HCT116 (cell line): ENCODE measurements around the gene TTC23L. TPM values are rescaled to one million over a fixed set of nuclear protein-coding genes. Genes with fewer than 3 reads are reported as not detected.

ENCODE experiments used
- ATAC-seq: fragments of 200-7000 bp; cut with Tn5 transposase; 2 replicates; pipeline ENCODE4 v1.9.1; 2020; ENCODE audit warnings: mild to moderate bottlenecking, moderate library complexity
- BruUV-seq: library from RNA; stranded (reverse); fragments of 400-500 nt; replicated peaks from 2 replicates; lab custom pipeline; 2021; lab: Mats Ljungman, UMichigan
- CTCF ChIA-PET: fragments of 300-600 bp; sonication (Branson Sonifier 250); formaldehyde crosslinking; loops from one replicate; lab custom pipeline; 2021; ENCODE audit warnings: antibody characterized with exemption; lab: Charles Lee
- POLR2A ChIA-PET: fragments of 300-600, 350-600 bp; sonication (Branson Sonifier 250); formaldehyde crosslinking; loops from one replicate; lab custom pipeline; 2021; ENCODE audit warnings: antibody characterized with exemption; lab: Charles Lee
- RAD21 ChIA-PET, 2 experiments: fragments of 300-600 bp; sonication (Branson Sonifier 250); formaldehyde crosslinking; loops; one replicate each; lab custom pipeline; 2023; ENCODE audit warnings: low total read pairs in 2 of 2; ENCODE audit not compliant: uncharacterized antibody in 2 of 2, unreplicated experiment in 2 of 2, low non-redundant PET in 1 of 2; lab: Charles Lee
- DNase-seq: peaks from one replicate; pipeline ENCODE4 v3.0.0-alpha.2; 2010; ENCODE audit warnings: low read depth, low spot score
- H2AFZ ChIP-seq: fragments of 200-600 bp; shearing (Covaris generic), sonication (generic); 2 replicates; pipeline ENCODE4 v1.6.1; 2017; ENCODE audit warnings: low read depth, mixed run types, mixed read lengths, antibody characterized with exemption, low read length; ENCODE audit not compliant: poor library complexity, severe bottlenecking
- H3K27ac ChIP-seq: 2 replicates; pipeline ENCODE4 v1.5.1; 2012; ENCODE audit warnings: low read depth, low read length
- H3K27me3 ChIP-seq: fragments of 200-600 bp; sonication (generic); 2 replicates; pipeline ENCODE4 v1.6.1; 2016; ENCODE audit warnings: mixed run types, low read length, mixed read lengths; ENCODE audit not compliant: insufficient read depth
- H3K36me3 ChIP-seq, 2 experiments: fragments of 200-500 bp in 1 of 2; fragments of 200-600 bp in 1 of 2; sonication (Bioruptor generic) in 1 of 2; sonication (generic) in 1 of 2; 2 replicates each; pipeline versions ENCODE4 v1.5.1 to v1.6.1; 2014 to 2016; ENCODE audit warnings: low read length in 2 of 2, inconsistent platforms in 1 of 2, mixed read lengths in 1 of 2, mixed run types in 1 of 2; ENCODE audit not compliant: insufficient read depth in 2 of 2, control insufficient read depth in 1 of 2
- H3K4me1 ChIP-seq, 2 experiments: fragments of 200-600 bp in 1 of 2; sonication (generic) in 1 of 2; 2 replicates each; pipeline versions ENCODE4 v1.5.1 to v1.6.1; 2012 to 2017; ENCODE audit warnings: low read length in 2 of 2, inconsistent platforms in 1 of 2, mild to moderate bottlenecking in 1 of 2, mixed read lengths in 1 of 2, mixed run types in 1 of 2, moderate library complexity in 1 of 2; ENCODE audit not compliant: insufficient read depth in 2 of 2, control insufficient read depth in 1 of 2
- H3K4me2 ChIP-seq: fragments of 200-600 bp; sonication (generic); 2 replicates; pipeline ENCODE4 v1.6.1; 2017; ENCODE audit warnings: mixed run types, low read length, mixed read lengths
- H3K4me3 ChIP-seq, 2 experiments: fragments of 200-600 bp in 1 of 2; sonication (generic) in 1 of 2; replicated peaks in 1 of 2; 2 replicates each; pipeline ENCODE4 v1.5.1; 2011 to 2016; ENCODE audit warnings: low read length in 2 of 2, control low read depth in 1 of 2, low read depth in 1 of 2, mild to moderate bottlenecking in 1 of 2, mixed read lengths in 1 of 2, mixed run types in 1 of 2
- H3K79me2 ChIP-seq: fragments of 200-600 bp; sonication (generic); 2 replicates; pipeline ENCODE4 v1.6.1; 2017; ENCODE audit warnings: mild to moderate bottlenecking, mixed run types, low read length, moderate library complexity, mixed read lengths; ENCODE audit not compliant: insufficient read depth
- H3K9ac ChIP-seq: fragments of 200-600 bp; sonication (generic); 2 replicates; pipeline ENCODE4 v1.6.1; 2016; ENCODE audit warnings: low read length, mixed read lengths
- H3K9me2 ChIP-seq: fragments of 200-600 bp; sonication (generic), shearing (Covaris generic); 2 replicates; pipeline ENCODE4 v1.6.1; 2017; ENCODE audit warnings: mixed run types, mild to moderate bottlenecking, moderate library complexity; ENCODE audit not compliant: insufficient read depth
- H3K9me3 ChIP-seq, 2 experiments: fragments of 200-500 bp in 1 of 2; fragments of 200-600 bp in 1 of 2; sonication (Bioruptor generic) in 1 of 2; sonication (generic) in 1 of 2; 2 replicates each; pipeline ENCODE4 v1.6.1; 2014 to 2017; ENCODE audit warnings: low read length in 2 of 2, mixed read lengths in 2 of 2, inconsistent platforms in 1 of 2, low read depth in 1 of 2, mild to moderate bottlenecking in 1 of 2, mixed run types in 1 of 2, moderate library complexity in 1 of 2; ENCODE audit not compliant: control insufficient read depth in 1 of 2, insufficient read depth in 1 of 2
- H4K20me1 ChIP-seq: fragments of 200-600 bp; sonication (generic), shearing (Covaris generic); 2 replicates; pipeline ENCODE4 v1.6.1; 2017; ENCODE audit warnings: mixed run types, mild to moderate bottlenecking, moderate library complexity; ENCODE audit not compliant: insufficient read depth
- CBX3 ChIP-seq: IDR thresholded peaks from 2 replicates; pipeline ENCODE4 v1.6.1; 2012; ENCODE audit warnings: low read depth
- CEBPB ChIP-seq: IDR thresholded peaks from 2 replicates; pipeline ENCODE4 v1.6.1; 2012; ENCODE audit warnings: low read depth
- CTCF ChIP-seq, 3 experiments: fragments of 200-600 bp in 1 of 3; sonication (generic) in 1 of 3; IDR thresholded peaks in 2 of 3; conservative IDR thresholded peaks in 1 of 3; 2 replicates each; pipeline ENCODE4 v1.5.1; 2012 to 2017; ENCODE audit warnings: low read depth in 2 of 3, low read length in 2 of 3, antibody characterized with exemption in 1 of 3, borderline replicate concordance in 1 of 3, control low read depth in 1 of 3, mild to moderate bottlenecking in 1 of 3, mixed read lengths in 1 of 3, mixed run types in 1 of 3, moderate library complexity in 1 of 3; ENCODE audit not compliant: insufficient read depth in 1 of 3
- EGR1 ChIP-seq: IDR thresholded peaks from 2 replicates; pipeline ENCODE4 v1.6.1; 2012; ENCODE audit warnings: low read depth
- ELF1 ChIP-seq: IDR thresholded peaks from 2 replicates; pipeline ENCODE4 v1.6.1; 2012; ENCODE audit warnings: low read depth, borderline replicate concordance
- EZH2phosphoT487 ChIP-seq: fragments of 200-600 bp; IDR thresholded peaks from 2 replicates; pipeline ENCODE4 v1.6.1; 2018; ENCODE audit warnings: antibody characterized with exemption, borderline replicate concordance
- FOSL1 ChIP-seq: IDR thresholded peaks from 2 replicates; pipeline ENCODE4 v1.6.1; 2012; ENCODE audit warnings: low read depth
- JUND ChIP-seq: IDR thresholded peaks from 2 replicates; pipeline ENCODE4 v1.6.1; 2012
- MAX ChIP-seq: IDR thresholded peaks from 2 replicates; pipeline ENCODE4 v1.6.1; 2012
- RAD21 ChIP-seq: IDR thresholded peaks from 2 replicates; pipeline ENCODE4 v1.6.1; 2012; ENCODE audit warnings: low read depth, mild to moderate bottlenecking
- REST ChIP-seq: IDR thresholded peaks from 2 replicates; pipeline ENCODE4 v1.6.1; 2012; ENCODE audit warnings: low read depth
- SIN3A ChIP-seq: IDR thresholded peaks from 2 replicates; pipeline ENCODE4 v1.6.1; 2012; ENCODE audit warnings: low read depth
- SP1 ChIP-seq: IDR thresholded peaks from 2 replicates; pipeline ENCODE4 v1.6.1; 2012; ENCODE audit warnings: low read depth
- SRF ChIP-seq: IDR thresholded peaks from 2 replicates; pipeline ENCODE4 v1.6.1; 2012; ENCODE audit warnings: low read depth
- TCF7L2 ChIP-seq: IDR thresholded peaks from 2 replicates; pipeline ENCODE4 v1.7.0; 2011; ENCODE audit warnings: borderline replicate concordance, inconsistent platforms; ENCODE audit not compliant: insufficient read depth, insufficient read length; ENCODE audit errors: extremely low read depth
- YY1 ChIP-seq: IDR thresholded peaks from 2 replicates; pipeline ENCODE4 v1.6.1; 2011; ENCODE audit warnings: low read length, low read depth, moderate library complexity, mild to moderate bottlenecking; ENCODE audit not compliant: insufficient replicate concordance; ENCODE audit errors: extremely low read depth
- ZBTB33 ChIP-seq: IDR thresholded peaks from 2 replicates; pipeline ENCODE4 v1.6.1; 2011; ENCODE audit warnings: mild to moderate bottlenecking, low read length, moderate library complexity; ENCODE audit not compliant: insufficient replicate concordance; ENCODE audit errors: extremely low read depth
- ZFX ChIP-seq: fragments of 450-650 bp; IDR thresholded peaks from 2 replicates; pipeline ENCODE4 v1.6.1; 2017
- intact Hi-C: fragments of 100-400 bp; cut with micrococcal nuclease; formaldehyde crosslinking; loops from 2 replicates; pipeline ENCODE4 v1.10.0; 2022
- total RNA-seq: library from RNA; stranded (reverse); gene quantifications from one replicate; pipeline ENCODE4 v1.2.1, GENCODE V29; 2021; ENCODE audit not compliant: unreplicated experiment
- TF ChIP-seq, protein P1 (sequence below): IDR thresholded peaks from 2 replicates; pipeline ENCODE4 v1.6.1; 2012

The TTC23L gene
- total RNA-seq, 1 experiment from 2014 or later = 1.0 TPM

DNA sequence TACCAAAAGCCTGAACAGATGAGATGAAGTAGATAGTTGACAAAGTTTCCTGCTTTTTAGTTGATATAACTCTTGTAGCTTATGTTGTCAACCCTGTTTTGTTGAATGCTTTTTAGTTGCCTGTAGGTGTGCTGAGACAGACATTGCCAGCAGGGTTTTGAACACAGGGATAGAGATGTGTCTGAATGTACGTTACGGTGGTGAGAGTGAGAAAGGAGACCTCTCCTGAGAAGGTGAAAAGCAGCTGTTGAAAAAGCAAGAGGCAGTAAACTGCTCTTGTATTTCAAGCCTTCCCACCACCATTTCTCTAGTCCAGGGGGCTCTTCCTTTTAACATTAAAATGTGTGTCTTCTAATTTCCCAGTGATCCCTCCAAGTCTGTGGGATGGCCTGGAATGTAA, 105.1 kb downstream of the TTC23L start:
- ChIA-PET CTCF (no interaction called here), POLR2A (no interaction called here)
- peaks cover 12 to 23% of the 10 kb centered on the region in 2 experiments; a peak in 2 of 4 replicates for H3K36me3 ChIP-seq

More for the DNA sequence above, 105.1 kb downstream of the TTC23L start:
- BruUV-seq = no TSS peak
- Histone ChIP-seq H3K27me3 (no peaks in the 10 kb centered on the region), H3K4me1 (no peaks in the 10 kb centered on the region), H4K20me1 (no peaks in the 10 kb centered on the region), H3K9ac (no peak overlapping the region), H3K79me2 (no peaks in the 10 kb centered on the region), H3K4me3 (no peak overlapping the region), H3K9me3 (no peaks in the 10 kb centered on the region), H3K4me2 (no peak overlapping the region), H3K9me2 (no peaks in the 10 kb centered on the region), H3K27ac (no peak overlapping the region), H2AFZ (no peak overlapping the region)
- intact Hi-C loops = no loop called here
- RAD21 ChIA-PET = no interaction called here
- no peak for TF ChIP-seq EGR1
- no peak for TF ChIP-seq EZH2phosphoT487
- no peak for TF ChIP-seq JUND
- no peak for TF ChIP-seq RAD21
- no peak for TF ChIP-seq ZBTB33
- TF ChIP-seq SIN3A = no peak
- no peak for TF ChIP-seq YY1
- TF ChIP-seq TCF7L2 = no peak
- no peak for TF ChIP-seq SRF
- TF ChIP-seq MAX = no peak
- no peak for TF ChIP-seq CBX3
- TF ChIP-seq CEBPB = no peak
- TF ChIP-seq, protein P1, sequence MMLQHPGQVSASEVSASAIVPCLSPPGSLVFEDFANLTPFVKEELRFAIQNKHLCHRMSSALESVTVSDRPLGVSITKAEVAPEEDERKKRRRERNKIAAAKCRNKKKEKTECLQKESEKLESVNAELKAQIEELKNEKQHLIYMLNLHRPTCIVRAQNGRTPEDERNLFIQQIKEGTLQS = no peak
- TF ChIP-seq ELF1 = no peak
- no peak for TF ChIP-seq FOSL1
- TF ChIP-seq REST = no peak
- no peak for TF ChIP-seq CTCF (IDR thresholded peaks at IDR 0.05 in 2 of 3, conservative IDR thresholded peaks at IDR 0.05 in 1 of 3; ENCODE audit: borderline replicate concordance in 1 of 3, insufficient read depth in 1 of 3, low read depth in 2 of 3, low read length in 2 of 3)
- no peak for TF ChIP-seq SP1
- no peak for TF ChIP-seq ZFX
- ATAC-seq (no peak), DNase-seq (no peak)
